NCI-H2227 treated with DMSO at 0.1 percent for 48 hours (cell line): ENCODE data around the gene MFAP2.
"Not testable (repeated sequence)": the region's sequence is repeated elsewhere in the genome, so short reads cannot be mapped to it uniquely, and the experiment has no call there.

ENCODE experiments used
- DNase-seq: peaks from one replicate; lab custom pipeline; 2025; lab: John Stamatoyannopoulos, UW

Gene MFAP2

GRCh38 chr1:16929146-16930041 is 51.0 kb downstream of the MFAP2 start:
- not testable (repeated sequence) for DNase-seq

GRCh38 chr1:16927711-16928485 is 52.5 kb downstream of the MFAP2 start:
- DNase-seq, result no peak

- DNase-seq, result no peak
Measured at GRCh38 chr1:16927256-16927655, 53.2 kb downstream of the MFAP2 start.

- peak; percentile 98 for DNase-seq
Measured at GRCh38 chr1:16926491-16927073, 53.8 kb downstream of the MFAP2 start.

GRCh38 chr1:16925635-16926490 is 54.6 kb downstream of the MFAP2 start:
- no peak for DNase-seq

- DNase-seq, result no peak
Measured at GRCh38 chr1:16924919-16925477, 55.4 kb downstream of the MFAP2 start.
